Ishikawa (cell line): ENCODE results near the gene MYH7.

ENCODE experiments used
- CEBPB ChIP-seq: IDR thresholded peaks from 2 replicates; pipeline ENCODE4 v1.6.1; 2012
- EP300 ChIP-seq: IDR thresholded peaks from 2 replicates; pipeline ENCODE4 v1.6.1; 2012; ENCODE audit warnings: borderline replicate concordance
- FOXM1 ChIP-seq: IDR thresholded peaks from 2 replicates; pipeline ENCODE4 v1.6.1; 2012; ENCODE audit warnings: low read depth, borderline replicate concordance
- RAD21 ChIP-seq: IDR thresholded peaks from 2 replicates; pipeline ENCODE4 v1.6.1; 2012; ENCODE audit warnings: low read depth
- TCF12 ChIP-seq: IDR thresholded peaks from 2 replicates; pipeline ENCODE4 v1.6.1; 2012; ENCODE audit warnings: low read depth
- TEAD4 ChIP-seq: IDR thresholded peaks from 2 replicates; pipeline ENCODE4 v1.6.1; 2012
- ZBTB7A ChIP-seq: IDR thresholded peaks from 2 replicates; pipeline ENCODE4 v1.6.1; 2012; ENCODE audit warnings: low read depth
- TF ChIP-seq, protein P1 (sequence below): IDR thresholded peaks from 2 replicates; pipeline ENCODE4 v1.6.1; 2012; ENCODE audit warnings: low read depth, mild to moderate bottlenecking
- TF ChIP-seq, protein P2 (sequence below): IDR thresholded peaks from 2 replicates; pipeline ENCODE4 v1.6.1; 2012
- TF ChIP-seq, protein P3 (sequence below): IDR thresholded peaks from 2 replicates; pipeline ENCODE4 v1.6.1; 2012

DNA sequence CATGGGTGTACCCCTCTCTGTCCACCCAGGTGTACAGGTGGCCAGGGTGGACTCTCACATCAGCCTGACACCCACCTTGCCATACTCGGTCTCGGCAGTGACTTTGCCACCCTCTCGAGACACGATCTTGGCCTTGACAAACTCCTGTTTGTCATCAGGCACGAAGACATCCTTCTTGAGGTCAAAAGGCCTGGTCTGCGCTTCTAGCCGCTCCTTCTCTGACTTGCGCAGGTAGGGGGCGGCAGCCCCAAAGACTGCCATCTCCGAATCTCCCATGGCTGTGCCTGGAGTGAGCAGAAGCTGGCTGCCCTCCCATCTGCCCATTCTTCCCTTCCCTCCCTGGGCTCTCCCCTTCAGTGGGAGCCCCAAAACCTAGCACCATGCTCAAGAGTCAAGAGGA lies 2.0 kb downstream of the MYH7 start:
- TF ChIP-seq, protein P1, sequence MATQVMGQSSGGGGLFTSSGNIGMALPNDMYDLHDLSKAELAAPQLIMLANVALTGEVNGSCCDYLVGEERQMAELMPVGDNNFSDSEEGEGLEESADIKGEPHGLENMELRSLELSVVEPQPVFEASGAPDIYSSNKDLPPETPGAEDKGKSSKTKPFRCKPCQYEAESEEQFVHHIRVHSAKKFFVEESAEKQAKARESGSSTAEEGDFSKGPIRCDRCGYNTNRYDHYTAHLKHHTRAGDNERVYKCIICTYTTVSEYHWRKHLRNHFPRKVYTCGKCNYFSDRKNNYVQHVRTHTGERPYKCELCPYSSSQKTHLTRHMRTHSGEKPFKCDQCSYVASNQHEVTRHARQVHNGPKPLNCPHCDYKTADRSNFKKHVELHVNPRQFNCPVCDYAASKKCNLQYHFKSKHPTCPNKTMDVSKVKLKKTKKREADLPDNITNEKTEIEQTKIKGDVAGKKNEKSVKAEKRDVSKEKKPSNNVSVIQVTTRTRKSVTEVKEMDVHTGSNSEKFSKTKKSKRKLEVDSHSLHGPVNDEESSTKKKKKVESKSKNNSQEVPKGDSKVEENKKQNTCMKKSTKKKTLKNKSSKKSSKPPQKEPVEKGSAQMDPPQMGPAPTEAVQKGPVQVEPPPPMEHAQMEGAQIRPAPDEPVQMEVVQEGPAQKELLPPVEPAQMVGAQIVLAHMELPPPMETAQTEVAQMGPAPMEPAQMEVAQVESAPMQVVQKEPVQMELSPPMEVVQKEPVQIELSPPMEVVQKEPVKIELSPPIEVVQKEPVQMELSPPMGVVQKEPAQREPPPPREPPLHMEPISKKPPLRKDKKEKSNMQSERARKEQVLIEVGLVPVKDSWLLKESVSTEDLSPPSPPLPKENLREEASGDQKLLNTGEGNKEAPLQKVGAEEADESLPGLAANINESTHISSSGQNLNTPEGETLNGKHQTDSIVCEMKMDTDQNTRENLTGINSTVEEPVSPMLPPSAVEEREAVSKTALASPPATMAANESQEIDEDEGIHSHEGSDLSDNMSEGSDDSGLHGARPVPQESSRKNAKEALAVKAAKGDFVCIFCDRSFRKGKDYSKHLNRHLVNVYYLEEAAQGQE, result no peak
- TF ChIP-seq, protein P2, sequence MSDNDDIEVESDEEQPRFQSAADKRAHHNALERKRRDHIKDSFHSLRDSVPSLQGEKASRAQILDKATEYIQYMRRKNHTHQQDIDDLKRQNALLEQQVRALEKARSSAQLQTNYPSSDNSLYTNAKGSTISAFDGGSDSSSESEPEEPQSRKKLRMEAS, result no peak
- TF ChIP-seq EP300 (no peak), TEAD4 (no peak), ZBTB7A (no peak), CEBPB (no peak), RAD21 (no peak), TCF12 (no peak), FOXM1 (no peak)
- TF ChIP-seq, protein P3, sequence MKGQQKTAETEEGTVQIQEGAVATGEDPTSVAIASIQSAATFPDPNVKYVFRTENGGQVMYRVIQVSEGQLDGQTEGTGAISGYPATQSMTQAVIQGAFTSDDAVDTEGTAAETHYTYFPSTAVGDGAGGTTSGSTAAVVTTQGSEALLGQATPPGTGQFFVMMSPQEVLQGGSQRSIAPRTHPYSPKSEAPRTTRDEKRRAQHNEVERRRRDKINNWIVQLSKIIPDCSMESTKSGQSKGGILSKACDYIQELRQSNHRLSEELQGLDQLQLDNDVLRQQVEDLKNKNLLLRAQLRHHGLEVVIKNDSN, result no peak
